ENCODE results near the gene SOCS6.
"Not testable (repeated sequence)": the region's sequence is repeated elsewhere in the genome, so short reads cannot be mapped to it uniquely, and the experiment has no call there.

GRCh38 chr18:70348481-70348880 lies 59.6 kb downstream of the SOCS6 start:
- TF ChIP-seq CTCF, POLR2A (IDR thresholded peaks at IDR 0.05): not testable (repeated sequence)
